HG02970 (cell line): Measurements from ENCODE around the gene FHIP1A.
"Not testable (repeated sequence)": the region's sequence is repeated elsewhere in the genome, so short reads cannot be mapped to it uniquely, and the experiment has no call there.

Experiments used
- ATAC-seq: cut with Tn5 transposase; IDR thresholded peaks from one replicate; pipeline ENCODE4 v1.9.1; 2021; ENCODE audit warnings: mild to moderate bottlenecking, moderate library complexity, moderate number of reproducible peaks; ENCODE audit not compliant: unreplicated experiment, low FRiP score

FHIP1A gene

GRCh38 chr4:151408630-151409469, at the start of gene FHIP1A:
FHIP1A (plus strand) TSS chr4:151409176; CDS start chr4:151566260, 157,084 bp downstream.
- ATAC-seq: peak; percentile 87

GRCh38 chr4:151359576-151359975, 49.4 kb upstream of the FHIP1A start:
- ATAC-seq: no peak

- ATAC-seq: no peak
Measured at GRCh38 chr4:151361126-151361525, 47.9 kb upstream of the FHIP1A start.

GRCh38 chr4:151361966-151362365, 47.0 kb upstream of the FHIP1A start:
- no peak for ATAC-seq

GRCh38 chr4:151362404-151363164, 46.4 kb upstream of the FHIP1A start:
- peak; percentile 95 for ATAC-seq

GRCh38 chr4:151376540-151376939, 32.4 kb upstream of the FHIP1A start:
- ATAC-seq: no peak

GRCh38 chr4:151389311-151389710, 19.7 kb upstream of the FHIP1A start:
- no peak for ATAC-seq

- not testable (repeated sequence) for ATAC-seq
Measured at GRCh38 chr4:151389799-151390198, 19.2 kb upstream of the FHIP1A start.

- no peak for ATAC-seq
Measured at GRCh38 chr4:151395873-151396272, 13.1 kb upstream of the FHIP1A start.

GRCh38 chr4:151400343-151400742, 8.6 kb upstream of the FHIP1A start:
- no peak for ATAC-seq

- ATAC-seq: no peak
Measured at GRCh38 chr4:151401739-151402138, 7.2 kb upstream of the FHIP1A start.

- ATAC-seq: no peak
Measured at GRCh38 chr4:151402145-151402865, 6.7 kb upstream of the FHIP1A start.

- no peak for ATAC-seq
Measured at GRCh38 chr4:151403656-151404055, 5.3 kb upstream of the FHIP1A start.

- ATAC-seq: not testable (repeated sequence)
Measured at GRCh38 chr4:151404802-151405201, 4.2 kb upstream of the FHIP1A start.

- no peak for ATAC-seq
Measured at GRCh38 chr4:151407018-151407417, 2.0 kb upstream of the FHIP1A start.

- ATAC-seq: peak; percentile 65
Measured at GRCh38 chr4:151407466-151408379, 1.3 kb upstream of the FHIP1A start.

GRCh38 chr4:151408380-151408629, 671 bp upstream of the FHIP1A start:
- peak; percentile 4 for ATAC-seq

- no peak for ATAC-seq
Measured at GRCh38 chr4:151409470-151410313, 716 bp downstream of the FHIP1A start.

GRCh38 chr4:151415978-151416377, 7.0 kb downstream of the FHIP1A start:
- no peak for ATAC-seq
